CD4-positive, alpha-beta T cell treated with Interleukin-21 for 1 hour (primary cell): ENCODE data around the gene HLA-DQB2.
"Not testable (repeated sequence)": the region's sequence is repeated elsewhere in the genome, so short reads cannot be mapped to it uniquely, and the experiment has no call there.

Source experiments
- DNase-seq: peaks from one replicate; pipeline ENCODE4 v3.0.0-alpha.2; 2020

Gene HLA-DQB2

GRCh38 chr6:32763421-32763820, at the start of gene HLA-DQB2:
Gene HLA-DQB2 (minus strand): TSS chr6:32763532. CDS start chr6:32763470, 62 bp downstream.
- DNase-seq, result no peak

GRCh38 chr6:32809171-32809570, 45.8 kb upstream of the HLA-DQB2 start:
- DNase-seq, result no peak

GRCh38 chr6:32807020-32807580, 43.8 kb upstream of the HLA-DQB2 start:
- no peak for DNase-seq

- not testable (repeated sequence) for DNase-seq
Measured at GRCh38 chr6:32805404-32805803, 42.1 kb upstream of the HLA-DQB2 start.

GRCh38 chr6:32803416-32803815, 40.1 kb upstream of the HLA-DQB2 start:
- no peak for DNase-seq

- no peak for DNase-seq
Measured at GRCh38 chr6:32799740-32800139, 36.4 kb upstream of the HLA-DQB2 start.

- DNase-seq, result no peak
Measured at GRCh38 chr6:32799168-32799567, 35.8 kb upstream of the HLA-DQB2 start.

GRCh38 chr6:32796848-32797776, 33.8 kb upstream of the HLA-DQB2 start:
- peak; percentile 75 for DNase-seq

GRCh38 chr6:32794510-32794909, 31.2 kb upstream of the HLA-DQB2 start:
- DNase-seq, result no peak

- no peak for DNase-seq
Measured at GRCh38 chr6:32792901-32793435, 29.6 kb upstream of the HLA-DQB2 start.

GRCh38 chr6:32790306-32790705, 27.0 kb upstream of the HLA-DQB2 start:
- no peak for DNase-seq

GRCh38 chr6:32785781-32786533, 22.6 kb upstream of the HLA-DQB2 start:
- peak; percentile 53 for DNase-seq

GRCh38 chr6:32782923-32783322, 19.6 kb upstream of the HLA-DQB2 start:
- not testable (repeated sequence) for DNase-seq

GRCh38 chr6:32779036-32779435, 15.7 kb upstream of the HLA-DQB2 start:
- DNase-seq, result no peak

GRCh38 chr6:32775071-32775470, 11.7 kb upstream of the HLA-DQB2 start:
- DNase-seq, result no peak

- no peak for DNase-seq
Measured at GRCh38 chr6:32774426-32774825, 11.1 kb upstream of the HLA-DQB2 start.

- DNase-seq, result no peak
Measured at GRCh38 chr6:32772656-32773055, 9.3 kb upstream of the HLA-DQB2 start.

GRCh38 chr6:32764048-32764447, 716 bp upstream of the HLA-DQB2 start:
- no peak for DNase-seq

- DNase-seq, result no peak
Measured at GRCh38 chr6:32761548-32761947, 1.8 kb downstream of the HLA-DQB2 start.

- DNase-seq, result no peak
Measured at GRCh38 chr6:32761072-32761471, 2.3 kb downstream of the HLA-DQB2 start.

- no peak for DNase-seq
Measured at GRCh38 chr6:32759669-32760068, 3.7 kb downstream of the HLA-DQB2 start.

GRCh38 chr6:32752580-32752979, 10.8 kb downstream of the HLA-DQB2 start:
- DNase-seq, result no peak

- DNase-seq, result not testable (repeated sequence)
Measured at GRCh38 chr6:32745649-32746048, 17.7 kb downstream of the HLA-DQB2 start.
